GM19463 (cell line): ENCODE results near the gene AATF.

Experiments
- ATAC-seq: cut with Tn5 transposase; IDR thresholded peaks from one replicate; pipeline ENCODE4 v1.9.1; 2021; ENCODE audit warnings: mild to moderate bottlenecking, moderate library complexity; ENCODE audit not compliant: unreplicated experiment

The AATF gene

GRCh38 chr17:36977568-36977967, 28.8 kb downstream of the AATF start:
- ATAC-seq: no peak

GRCh38 chr17:36978810-36979564, 30.2 kb downstream of the AATF start:
- no peak for ATAC-seq

- ATAC-seq: no peak
Measured at GRCh38 chr17:36979565-36979941, 30.8 kb downstream of the AATF start.

GRCh38 chr17:36980280-36980761, 31.6 kb downstream of the AATF start:
- no peak for ATAC-seq

- no peak for ATAC-seq
Measured at GRCh38 chr17:36983618-36984017, 34.9 kb downstream of the AATF start.

GRCh38 chr17:36989173-36989572, 40.4 kb downstream of the AATF start:
- no peak for ATAC-seq

- ATAC-seq: no peak
Measured at GRCh38 chr17:36992701-36993100, 43.9 kb downstream of the AATF start.

GRCh38 chr17:36993227-36993626, 44.5 kb downstream of the AATF start:
- no peak for ATAC-seq

- no peak for ATAC-seq
Measured at GRCh38 chr17:36994438-36994837, 45.7 kb downstream of the AATF start.

- ATAC-seq: no peak
Measured at GRCh38 chr17:36999471-36999870, 50.7 kb downstream of the AATF start.

GRCh38 chr17:37016780-37017179, 68.0 kb downstream of the AATF start:
- ATAC-seq: no peak

GRCh38 chr17:37017404-37017803, 68.7 kb downstream of the AATF start:
- no peak for ATAC-seq

- no peak for ATAC-seq
Measured at GRCh38 chr17:37019117-37019740, 70.5 kb downstream of the AATF start.

GRCh38 chr17:37019741-37020129, 71.0 kb downstream of the AATF start:
- no peak for ATAC-seq

- no peak for ATAC-seq
Measured at GRCh38 chr17:37024181-37024637, 75.5 kb downstream of the AATF start.

GRCh38 chr17:37025238-37025637, 76.5 kb downstream of the AATF start:
- ATAC-seq: no peak

GRCh38 chr17:37025847-37026530, 77.2 kb downstream of the AATF start:
- ATAC-seq: no peak

GRCh38 chr17:37026531-37026869, 77.7 kb downstream of the AATF start:
- no peak for ATAC-seq

- no peak for ATAC-seq
Measured at GRCh38 chr17:37028040-37028439, 79.3 kb downstream of the AATF start.

- ATAC-seq: no peak
Measured at GRCh38 chr17:37031493-37032083, 82.8 kb downstream of the AATF start.

GRCh38 chr17:37037590-37038155, 88.9 kb downstream of the AATF start:
- ATAC-seq: no peak
